Thyroid gland (tissue), 4 donors: Measurements from ENCODE around the gene SGK1. TPM values are rescaled to one million over a fixed set of nuclear protein-coding genes. Genes with fewer than 3 reads are reported as not detected.

ENCODE experiments used
- DNase-seq, 2 donors: peaks; one replicate each; pipeline ENCODE4 v3.0.0-alpha.2; 2019
- H3K27ac ChIP-seq, 3 donors: fragments of 200-600 bp; sonication (generic); 1 replicate in 2 of 3; 2 replicates in 1 of 3; pipeline ENCODE4 v1.5.1; 2016 to 2019; ENCODE audit warnings: mild to moderate bottlenecking in 1 of 3, moderate library complexity in 1 of 3
- H3K27me3 ChIP-seq: fragments of 200-600 bp; sonication (generic); one replicate; pipeline ENCODE4 v1.5.1; 2019
- H3K36me3 ChIP-seq, 2 donors: fragments of 200-600 bp; sonication (generic); one replicate each; pipeline ENCODE4 v1.5.1; 2016 to 2019
- H3K4me1 ChIP-seq, 2 donors: fragments of 200-600 bp; sonication (generic); one replicate each; pipeline ENCODE4 v1.5.1; 2017 to 2019
- H3K4me3 ChIP-seq, 3 donors: fragments of 200-600 bp; sonication (generic); replicated peaks in 1 of 3; 1 replicate in 2 of 3; 2 replicates in 1 of 3; pipeline ENCODE4 v1.5.1; 2016; ENCODE audit warnings: mild to moderate bottlenecking in 1 of 3
- H3K9me3 ChIP-seq: fragments of 200-600 bp; sonication (generic); one replicate; pipeline ENCODE4 v1.5.1; 2017
- POLR2A ChIP-seq, 2 donors: fragments of 450-650 bp; IDR thresholded peaks; one replicate each; pipeline ENCODE4 v1.6.1; 2017; ENCODE audit warnings: antibody characterized with exemption in 2 of 2, mild to moderate bottlenecking in 2 of 2, moderate library complexity in 1 of 2
- WGBS, 2 donors: methylation state at CpG; one replicate each; pipeline ENCODE4 v1.1.5; 2017; 5-methylcytosine and 5-hydroxymethylcytosine counted together
- intact Hi-C: fragments of 100-400 bp; cut with DNase I; formaldehyde crosslinking; loops from one replicate; pipeline ENCODE4 v1.15.1; 2023
- total RNA-seq, 4 donors: library from RNA; depleted of rRNA; stranded (reverse); fragments of >200 nt; gene quantifications; one replicate each; pipeline ENCODE4 v1.2.3, GENCODE V29; 2016
- TF ChIP-seq, protein P1 (sequence below), 6 experiments: fragments of 200-600 bp in 3 of 6; fragments of 450-650 bp in 3 of 6; sonication (generic) in 3 of 6; IDR thresholded peaks; one replicate each; pipeline ENCODE4 v1.5.1; 2016 to 2019; ENCODE audit warnings: antibody characterized with exemption in 6 of 6, mild to moderate bottlenecking in 2 of 6, inconsistent platforms in 1 of 6, moderate library complexity in 1 of 6

SGK1 gene
- total RNA-seq, 4 donors from 2014 or later = 151 to 361 (median 194) TPM

DNA sequence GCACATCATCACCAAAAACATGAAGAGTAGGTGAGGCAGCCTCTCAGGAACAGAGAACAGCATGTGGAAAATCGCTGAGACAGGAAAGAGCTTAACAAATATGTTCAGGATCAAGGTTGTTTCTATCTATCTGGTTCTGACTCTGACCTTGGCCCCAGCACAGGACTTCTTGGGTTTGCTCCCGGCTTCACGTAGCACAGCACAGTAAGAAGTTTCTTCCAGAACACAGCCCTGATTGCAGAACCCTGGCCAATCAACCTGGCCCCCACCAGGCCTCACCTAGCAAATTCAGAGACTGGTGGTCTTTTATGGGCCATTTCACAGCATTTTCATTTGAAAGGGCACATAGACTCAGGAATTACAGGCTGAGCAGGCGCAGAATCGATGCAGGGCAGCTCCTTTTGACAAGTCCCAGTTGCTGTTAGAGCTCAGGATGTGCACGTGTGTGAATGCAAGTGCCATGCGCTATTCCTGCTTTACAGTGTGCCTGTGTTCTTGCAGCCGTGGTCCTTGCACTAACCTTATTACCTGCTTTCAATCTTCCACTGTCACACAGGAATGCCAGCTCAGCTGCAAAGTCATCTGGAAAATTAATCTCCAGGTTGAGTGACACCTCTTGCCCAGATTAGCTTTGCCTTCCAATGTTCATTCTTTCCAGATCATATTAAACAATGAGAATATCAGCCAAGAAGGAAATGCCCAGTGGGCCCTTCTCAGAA is 165.0 kb downstream of the SGK1 start:
- Histone ChIP-seq H3K4me3 (no peak overlapping the region), H3K9me3 (no peaks in the 10 kb centered on the region), H3K27ac (no peak overlapping the region), H3K36me3 (no peaks in the 10 kb centered on the region), H3K4me1 (no peaks in the 10 kb centered on the region), H3K27me3 (no peaks in the 10 kb centered on the region)
- intact Hi-C loops = no loop called here
- 70 to 81% methylated on average over 7 to 8 of the region's 8 CpGs for WGBS, 2 donors
- TF ChIP-seq, protein P1, sequence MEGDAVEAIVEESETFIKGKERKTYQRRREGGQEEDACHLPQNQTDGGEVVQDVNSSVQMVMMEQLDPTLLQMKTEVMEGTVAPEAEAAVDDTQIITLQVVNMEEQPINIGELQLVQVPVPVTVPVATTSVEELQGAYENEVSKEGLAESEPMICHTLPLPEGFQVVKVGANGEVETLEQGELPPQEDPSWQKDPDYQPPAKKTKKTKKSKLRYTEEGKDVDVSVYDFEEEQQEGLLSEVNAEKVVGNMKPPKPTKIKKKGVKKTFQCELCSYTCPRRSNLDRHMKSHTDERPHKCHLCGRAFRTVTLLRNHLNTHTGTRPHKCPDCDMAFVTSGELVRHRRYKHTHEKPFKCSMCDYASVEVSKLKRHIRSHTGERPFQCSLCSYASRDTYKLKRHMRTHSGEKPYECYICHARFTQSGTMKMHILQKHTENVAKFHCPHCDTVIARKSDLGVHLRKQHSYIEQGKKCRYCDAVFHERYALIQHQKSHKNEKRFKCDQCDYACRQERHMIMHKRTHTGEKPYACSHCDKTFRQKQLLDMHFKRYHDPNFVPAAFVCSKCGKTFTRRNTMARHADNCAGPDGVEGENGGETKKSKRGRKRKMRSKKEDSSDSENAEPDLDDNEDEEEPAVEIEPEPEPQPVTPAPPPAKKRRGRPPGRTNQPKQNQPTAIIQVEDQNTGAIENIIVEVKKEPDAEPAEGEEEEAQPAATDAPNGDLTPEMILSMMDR (IDR thresholded peaks at IDR 0.05) = no peak
- DNase-seq = no peak

DNA sequence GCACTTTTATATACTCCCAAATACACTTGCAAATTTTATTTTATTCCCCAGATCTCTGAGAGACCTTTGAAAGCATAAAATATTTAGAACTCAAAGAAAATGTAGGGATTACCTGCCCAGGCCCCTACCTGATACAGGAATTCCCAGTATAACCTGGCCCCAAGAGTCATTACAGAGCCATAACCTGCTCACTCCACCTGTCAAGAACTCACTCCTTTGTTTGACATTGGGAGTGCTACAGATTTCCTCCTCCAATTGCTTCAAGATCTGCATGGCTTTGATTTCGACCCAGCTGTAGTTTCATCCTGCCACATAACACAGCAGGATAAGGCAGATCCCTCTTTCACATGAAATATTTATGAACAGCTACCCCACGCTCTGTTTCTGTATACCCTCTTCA is 169.3 kb downstream of the SGK1 start:
- Histone ChIP-seq H3K27ac (no peak overlapping the region), H3K36me3 (no peaks in the 10 kb centered on the region), H3K4me1 (no peaks in the 10 kb centered on the region), H3K4me3 (no peak overlapping the region), H3K9me3 (no peaks in the 10 kb centered on the region), H3K27me3 (no peaks in the 10 kb centered on the region)
- intact Hi-C loops = no loop called here
- WGBS, 2 donors = 69 to 77% methylated on average over 2 of the region's 2 CpGs
- DNase-seq = no peak
- no peak for TF ChIP-seq POLR2A (IDR thresholded peaks at IDR 0.05)
- TF ChIP-seq, protein P1 (IDR thresholded peaks at IDR 0.05) = no peak

DNA sequence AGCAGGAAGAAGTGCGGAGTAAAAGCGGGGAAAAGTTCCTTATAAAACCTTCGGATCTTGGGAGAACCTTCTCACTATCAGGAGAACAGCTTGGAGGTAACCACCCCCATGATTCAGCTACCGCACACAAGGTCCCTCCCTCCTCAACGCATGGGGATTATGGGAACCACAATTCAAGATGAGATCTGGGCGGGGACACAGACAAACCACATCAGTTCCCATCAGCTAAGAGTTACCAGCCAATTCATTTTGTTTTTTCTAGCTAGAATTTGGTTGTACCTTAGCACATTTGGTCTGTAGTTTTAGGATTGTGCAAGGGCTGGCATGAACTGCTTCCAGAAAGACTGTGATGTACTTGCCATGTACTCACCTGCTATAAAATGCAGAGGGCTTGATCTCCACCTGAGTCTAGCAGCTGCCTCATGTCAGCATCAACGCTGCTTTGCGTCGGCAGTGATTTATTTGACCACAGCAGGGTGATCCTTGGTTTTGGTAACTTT is 170.8 kb downstream of the SGK1 start:
- no peak overlapping the region for H3K4me3 ChIP-seq
- TF ChIP-seq POLR2A (IDR thresholded peaks at IDR 0.05) = no peak
- TF ChIP-seq, protein P1 (IDR thresholded peaks at IDR 0.05) = no peak
- no peak overlapping the region for H3K27ac ChIP-seq
- no peaks in the 10 kb centered on the region for H3K9me3 ChIP-seq
- H3K4me1 ChIP-seq = no peaks in the 10 kb centered on the region
- no peak for DNase-seq
- intact Hi-C loops = no loop called here
- no peaks in the 10 kb centered on the region for H3K27me3 ChIP-seq
- H3K36me3 ChIP-seq = no peaks in the 10 kb centered on the region
- 95% methylated on average over 9 of the region's 9 CpGs for WGBS, 2 donors

DNA sequence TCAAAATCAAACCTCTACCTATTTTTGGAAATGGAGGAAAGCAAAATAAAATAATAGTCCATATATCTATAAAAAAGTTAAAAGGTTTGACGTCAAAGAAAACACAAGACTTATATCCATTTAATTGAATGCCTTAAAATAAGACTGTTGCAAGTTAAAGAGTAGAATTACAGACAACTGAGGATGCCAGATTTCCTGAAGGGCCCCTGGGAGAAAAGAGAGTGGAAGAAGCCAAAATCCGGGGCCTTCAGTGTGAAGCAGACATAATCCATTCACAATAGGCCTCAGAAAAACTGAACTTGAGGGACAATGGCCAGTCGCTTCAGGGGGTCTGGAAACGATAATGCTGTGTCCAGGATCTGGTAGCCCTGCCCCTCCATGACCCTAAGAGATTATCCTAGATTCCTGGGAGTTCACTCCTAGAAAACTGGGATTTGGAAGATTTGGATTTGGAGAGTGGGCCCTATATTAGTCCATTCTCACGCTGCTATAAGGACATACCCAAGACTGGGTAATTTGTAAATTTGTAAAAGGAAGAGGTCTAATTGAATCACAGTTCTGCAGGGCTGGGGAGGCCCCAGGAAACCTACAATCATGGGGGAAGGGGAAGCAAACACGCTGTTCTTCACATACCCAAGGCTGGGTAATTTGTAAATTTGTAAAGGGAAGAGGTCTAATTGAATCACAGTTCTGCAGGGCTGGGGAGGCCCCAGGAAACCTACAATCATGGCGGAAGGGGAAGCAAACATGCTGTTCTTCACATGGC is 171.5 kb downstream of the SGK1 start:
- 75 to 84% methylated on average over 7 of the region's 7 CpGs for WGBS, 2 donors
- Histone ChIP-seq H3K36me3 (no peaks in the 10 kb centered on the region), H3K4me3 (no peak overlapping the region), H3K27me3 (no peaks in the 10 kb centered on the region), H3K4me1 (no peaks in the 10 kb centered on the region), H3K27ac (no peak overlapping the region), H3K9me3 (no peaks in the 10 kb centered on the region)
- intact Hi-C loops = no loop called here
- TF ChIP-seq POLR2A (IDR thresholded peaks at IDR 0.05) = no peak
- TF ChIP-seq, protein P1 (IDR thresholded peaks at IDR 0.05) = no peak
- DNase-seq = no peak

DNA sequence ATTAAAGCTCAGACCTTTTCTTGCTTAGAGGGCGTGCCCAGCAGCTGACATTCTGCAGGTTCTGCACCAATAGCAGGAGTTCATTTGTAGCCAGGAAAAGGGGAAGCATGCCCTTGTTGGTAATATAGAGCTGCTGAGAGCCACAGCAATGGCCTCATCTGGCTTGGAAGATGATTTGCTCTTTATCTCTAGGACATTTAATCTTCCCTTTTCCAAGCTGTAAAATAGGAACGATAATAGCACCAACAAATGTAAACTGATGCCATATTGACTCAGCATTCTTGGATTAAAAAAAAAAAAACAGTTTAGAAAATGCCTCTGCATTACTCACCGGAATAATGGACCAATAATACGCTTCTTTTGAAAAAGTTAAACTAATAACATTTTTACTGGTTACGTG is 172.1 kb downstream of the SGK1 start:
- Histone ChIP-seq H3K27me3 (no peaks in the 10 kb centered on the region), H3K9me3 (no peaks in the 10 kb centered on the region), H3K4me1 (no peaks in the 10 kb centered on the region), H3K4me3 (no peak overlapping the region), H3K36me3 (no peaks in the 10 kb centered on the region), H3K27ac (no peak overlapping the region)
- intact Hi-C loops = no loop called here
- 79 to 83% methylated on average over 5 of the region's 5 CpGs for WGBS, 2 donors
- no peak for TF ChIP-seq POLR2A (IDR thresholded peaks at IDR 0.05)
- TF ChIP-seq, protein P1 (IDR thresholded peaks at IDR 0.05) = no peak
- DNase-seq = no peak
